HEK293 (cell line): Measurements from ENCODE around the gene CTIF.
A peak's percentile ranks its signal among the peaks of the same experiment; 100 is the strongest.

Experiments
- CTCF ChIA-PET: fragments of 350-600 bp; formaldehyde crosslinking; extraction: SDS; loops from one replicate; lab custom pipeline; 2021; ENCODE audit warnings: antibody characterized with exemption; lab: Yijun Ruan, JAX
- POLR2A ChIA-PET: fragments of 300-600 bp; formaldehyde crosslinking; extraction: SDS; loops from one replicate; lab custom pipeline; 2020; ENCODE audit warnings: antibody characterized with exemption, inconsistent platforms; lab: Yijun Ruan, JAX
- H3K27ac ChIP-seq: fragments of 200-500 bp; sonication (Bioruptor generic); 2 replicates; pipeline ENCODE4 v1.5.1; 2014; ENCODE audit warnings: low read depth, low read length, control low read depth, inconsistent platforms; ENCODE audit errors: extremely low read depth
- H3K36me3 ChIP-seq, 2 experiments: fragments of 200-500 bp in 1 of 2; sonication (Bioruptor generic) in 1 of 2; 1 replicate in 1 of 2; 2 replicates in 1 of 2; pipeline ENCODE4 v1.5.1; 2014 to 2017; ENCODE audit warnings: inconsistent platforms in 2 of 2, low read length in 2 of 2; ENCODE audit not compliant: control insufficient read depth in 2 of 2, insufficient read depth in 1 of 2
- H3K4me1 ChIP-seq: fragments of 200-500 bp; sonication (Bioruptor generic); 2 replicates; pipeline ENCODE4 v1.5.1; 2014; ENCODE audit warnings: mild to moderate bottlenecking, low read length, inconsistent platforms; ENCODE audit not compliant: control insufficient read depth, insufficient read depth
- H3K4me3 ChIP-seq: 2 replicates; pipeline ENCODE4 v1.5.1; 2011; ENCODE audit warnings: low read depth, mild to moderate bottlenecking, control low read depth, low read length, moderate library complexity
- H3K9me3 ChIP-seq: fragments of 200-500 bp; sonication (Bioruptor generic); 2 replicates; pipeline ENCODE4 v1.5.1; 2014; ENCODE audit warnings: low read depth, low read length, inconsistent platforms; ENCODE audit not compliant: control insufficient read depth, insufficient read depth
- INSM2 ChIP-seq: fragments of 450-650 bp; formaldehyde crosslinking; IDR thresholded peaks from 2 replicates; pipeline ENCODE4 v1.5.1; 2016; ENCODE audit warnings: missing biosample characterization, missing genetic modification characterization
- PRDM4 ChIP-seq: fragments of 450-650 bp; formaldehyde crosslinking; IDR thresholded peaks from 2 replicates; pipeline ENCODE4 v1.5.1; 2017; ENCODE audit warnings: missing biosample characterization, missing genetic modification characterization
- WT1 ChIP-seq: fragments of 450-650 bp; formaldehyde crosslinking; IDR thresholded peaks from 2 replicates; pipeline ENCODE4 v1.5.1; 2016; ENCODE audit warnings: missing biosample characterization, missing genetic modification characterization
- ZBTB44 ChIP-seq: fragments of 450-650 bp; IDR thresholded peaks from 2 replicates; pipeline ENCODE4 v1.5.1; 2018; ENCODE audit warnings: missing biosample characterization, mild to moderate bottlenecking, missing genetic modification characterization
- ZBTB7A ChIP-seq: fragments of 450-650 bp; formaldehyde crosslinking; IDR thresholded peaks from 2 replicates; pipeline ENCODE4 v1.5.1; 2016; ENCODE audit warnings: low read depth, missing biosample characterization, missing genetic modification characterization
- ZFHX2 ChIP-seq: fragments of 450-650 bp; formaldehyde crosslinking; conservative IDR thresholded peaks from 2 replicates; pipeline ENCODE4 v1.5.1; 2016; ENCODE audit warnings: missing biosample characterization, missing genetic modification characterization
- ZNF114 ChIP-seq: fragments of 450-650 bp; formaldehyde crosslinking; IDR thresholded peaks from 2 replicates; pipeline ENCODE4 v1.5.0; 2017; ENCODE audit warnings: missing biosample characterization, missing genetic modification characterization
- ZNF362 ChIP-seq: fragments of 450-650 bp; formaldehyde crosslinking; IDR thresholded peaks from 2 replicates; pipeline ENCODE4 v1.5.1; 2016; ENCODE audit warnings: missing biosample characterization, missing genetic modification characterization
- ZNF404 ChIP-seq: fragments of 450-650 bp; formaldehyde crosslinking; IDR thresholded peaks from 2 replicates; pipeline ENCODE4 v1.5.1; 2017; ENCODE audit warnings: missing biosample characterization, missing genetic modification characterization
- ZNF426 ChIP-seq: fragments of 450-650 bp; formaldehyde crosslinking; IDR thresholded peaks from 2 replicates; pipeline ENCODE4 v1.5.1; 2017; ENCODE audit warnings: missing biosample characterization, missing genetic modification characterization, mild to moderate bottlenecking, inconsistent platforms, moderate library complexity
- ZNF548 ChIP-seq: fragments of 450-650 bp; formaldehyde crosslinking; IDR thresholded peaks from 2 replicates; pipeline ENCODE4 v1.5.1; 2016; ENCODE audit warnings: missing biosample characterization, missing genetic modification characterization
- ZNF549 ChIP-seq: fragments of 450-650 bp; IDR thresholded peaks from 2 replicates; pipeline ENCODE4 v1.5.1; 2018; ENCODE audit warnings: missing biosample characterization, missing genetic modification characterization, mild to moderate bottlenecking, inconsistent platforms, moderate library complexity
- ZNF580 ChIP-seq: fragments of 450-650 bp; formaldehyde crosslinking; IDR thresholded peaks from 2 replicates; pipeline ENCODE4 v1.5.1; 2016; ENCODE audit warnings: missing biosample characterization, missing genetic modification characterization
- ZNF670 ChIP-seq: fragments of 450-650 bp; formaldehyde crosslinking; IDR thresholded peaks from 2 replicates; pipeline ENCODE4 v1.5.1; 2016; ENCODE audit warnings: missing biosample characterization, missing genetic modification characterization, low read depth
- ZNF677 ChIP-seq: fragments of 450-650 bp; IDR thresholded peaks from 2 replicates; pipeline ENCODE4 v1.5.0; 2018; ENCODE audit warnings: missing biosample characterization, mild to moderate bottlenecking, missing genetic modification characterization, moderate library complexity
- ZNF707 ChIP-seq: fragments of 450-650 bp; formaldehyde crosslinking; IDR thresholded peaks from 2 replicates; pipeline ENCODE4 v1.5.1; 2016; ENCODE audit warnings: missing biosample characterization, missing genetic modification characterization
- ZNF792 ChIP-seq: fragments of 450-650 bp; formaldehyde crosslinking; IDR thresholded peaks from 2 replicates; pipeline ENCODE4 v1.5.1; 2016; ENCODE audit warnings: missing biosample characterization, missing genetic modification characterization
- ZSCAN18 ChIP-seq: fragments of 450-650 bp; formaldehyde crosslinking; IDR thresholded peaks from 2 replicates; pipeline ENCODE4 v1.5.1; 2016; ENCODE audit warnings: missing biosample characterization, missing genetic modification characterization
- ZSCAN4 ChIP-seq: fragments of 450-650 bp; formaldehyde crosslinking; IDR thresholded peaks from 2 replicates; pipeline ENCODE4 v1.5.1; 2017; ENCODE audit warnings: missing biosample characterization, missing genetic modification characterization

The CTIF gene

GRCh38 chr18:48595703-48596218, 56.9 kb downstream of the CTIF start:
- no peak overlapping the region for H3K27ac ChIP-seq
- H3K9me3 ChIP-seq = no peaks in the 10 kb centered on the region
- ChIA-PET POLR2A (no interaction called here), CTCF (interaction anchor here (1.8 kb wide), 1 partner anchor 10 kb away, joined by 7 read pairs; no protein-coding TSS in a partner anchor)
- no peaks in the 10 kb centered on the region; a peak in 1 of 3 replicates for H3K36me3 ChIP-seq
- no peaks in the 10 kb centered on the region for H3K4me1 ChIP-seq
- no peak overlapping the region for H3K4me3 ChIP-seq
- 0 out of 2 replicates have a peak, but pooled peaks have one; percentile 11 for TF ChIP-seq ZFHX2 (tag by site-specific recombination)
- no peak for TF ChIP-seq ZNF404 (tag by site-specific recombination)
- TF ChIP-seq, all 188 proteins: peak for 1

GRCh38 chr18:48597110-48597509, 58.3 kb downstream of the CTIF start:
- H3K27ac ChIP-seq = no peak overlapping the region
- H3K9me3 ChIP-seq = no peaks in the 10 kb centered on the region
- POLR2A ChIA-PET = no interaction called here
- no peak for TF ChIP-seq ZSCAN4 (tag by site-specific recombination)
- no peak for TF ChIP-seq ZNF549
- no peak for TF ChIP-seq ZNF114 (tag by site-specific recombination)
- TF ChIP-seq INSM2 = no peak
- TF ChIP-seq ZNF670 = no peak
- no peak for TF ChIP-seq ZBTB7A (tag by site-specific recombination)
- TF ChIP-seq ZNF677 = no peak
- TF ChIP-seq ZBTB44 (tag by site-specific recombination) = no peak
- no peak for TF ChIP-seq ZNF580
- no peak for TF ChIP-seq ZNF707 (tag by site-specific recombination)
- no peak for TF ChIP-seq ZSCAN18 (tag by site-specific recombination)
- no peak for TF ChIP-seq ZNF548 (tag by site-specific recombination)
- TF ChIP-seq ZNF426 (tag by site-specific recombination) = no peak
- no peak for TF ChIP-seq ZNF792 (tag by site-specific recombination)
- TF ChIP-seq PRDM4 (tag by site-specific recombination) = no peak
- TF ChIP-seq WT1 (tag by site-specific recombination) = no peak
- TF ChIP-seq ZNF362 (tag by site-specific recombination) = no peak
- TF ChIP-seq, all 188 proteins: peak for 0
- Histone ChIP-seq H3K4me1 (no peaks in the 10 kb centered on the region), H3K4me3 (no peak overlapping the region), H3K36me3 (no peaks in the 10 kb centered on the region; a peak in 1 of 3 replicates)
- CTCF ChIA-PET = no interaction called here
